C4-2B (cell line): Measurements from ENCODE around the gene IRF7.

ENCODE experiments used
- CTCF ChIP-seq: fragments of 450-650 bp; conservative IDR thresholded peaks from 2 replicates; pipeline ENCODE4 v1.5.1; 2017; ENCODE audit warnings: mild to moderate bottlenecking
- ZFX ChIP-seq: fragments of 450-650 bp; IDR thresholded peaks from 2 replicates; pipeline ENCODE4 v1.6.1; 2017

GRCh38 chr11:659532-660085 is 43.9 kb upstream of the IRF7 start:
- TF ChIP-seq CTCF (no peak), ZFX (no peak)
